HepG2 (cell line): Measurements from ENCODE around the gene LIPA. TPM values are rescaled to one million over a fixed set of nuclear protein-coding genes. Genes with fewer than 3 reads are reported as not detected.

Experiments used
- ATAC-seq: fragments of 200-7000 bp; cut with Tn5 transposase; 3 replicates; pipeline ENCODE4 v1.9.1; 2020; ENCODE audit warnings: mild to moderate bottlenecking, moderate library complexity
- BruUV-seq: library from RNA; stranded (reverse); fragments of 400-500 nt; replicated peaks from 2 replicates; lab custom pipeline; 2021; lab: Mats Ljungman, UMichigan
- CTCF ChIA-PET: fragments of 300-600 bp; formaldehyde crosslinking; extraction: SDS; loops from one replicate; lab custom pipeline; 2021; ENCODE audit warnings: low total read pairs, inconsistent platforms, low intra/inter-chr PET ratio; lab: Yijun Ruan, JAX
- POLR2A ChIA-PET: fragments of 350-600 bp; sonication (Branson Sonifier 250); formaldehyde crosslinking; loops from one replicate; lab custom pipeline; 2020; ENCODE audit warnings: antibody characterized with exemption, inconsistent platforms; lab: Yijun Ruan, JAX
- DNase-seq: peaks from one replicate; pipeline ENCODE4 v3.0.0-alpha.2; 2015; ENCODE audit warnings: low spot score
- FAIRE-seq: peaks from 3 replicates; lab custom pipeline; 2011; peaks lifted over from hg19 to GRCh38; lab: Jason Lieb, UNC
- H2AFZ ChIP-seq: one replicate; pipeline ENCODE4 v1.6.1; 2011; ENCODE audit warnings: low read length, inconsistent platforms
- H3K27ac ChIP-seq: fragments of 300-600 bp; 3 replicates; pipeline ENCODE4 v1.8.0; 2011; ENCODE audit warnings: mixed run types, mild to moderate bottlenecking, mixed read lengths, low read length, inconsistent platforms; ENCODE audit not compliant: insufficient read depth; ENCODE audit errors: extremely low read length
- H3K27me3 ChIP-seq, 2 experiments: fragments of 200-600 bp in 1 of 2; 2 replicates in 1 of 2; 3 replicates in 1 of 2; pipeline versions ENCODE4 v1.6.0 to v1.8.0; 2011; ENCODE audit warnings: low read length in 2 of 2, mild to moderate bottlenecking in 2 of 2, moderate library complexity in 2 of 2, inconsistent platforms in 1 of 2; ENCODE audit not compliant: insufficient read depth in 2 of 2, control insufficient read depth in 1 of 2
- H3K36me3 ChIP-seq, 2 experiments: fragments of 200-600 bp in 1 of 2; replicated peaks in 1 of 2; 2 replicates in 1 of 2; 3 replicates in 1 of 2; pipeline versions ENCODE4 v1.5.1 to v1.8.0; 2011; ENCODE audit warnings: low read length in 2 of 2, inconsistent platforms in 1 of 2; ENCODE audit not compliant: insufficient read depth in 2 of 2, control insufficient read depth in 1 of 2
- H3K4me1 ChIP-seq: 2 replicates; pipeline ENCODE4 v1.5.1; 2012; ENCODE audit warnings: low read length, inconsistent platforms; ENCODE audit not compliant: insufficient read depth
- H3K4me2 ChIP-seq: 2 replicates; pipeline ENCODE4 v1.6.0; 2011; ENCODE audit warnings: low read depth, low read length, inconsistent platforms
- H3K4me3 ChIP-seq, 3 experiments: fragments of 200-600 bp in 1 of 3; sonication (generic), shearing (Covaris generic) in 1 of 3; replicated peaks in 1 of 3; 2 replicates each; pipeline ENCODE4 v1.5.1; 2011 to 2016; ENCODE audit warnings: low read length in 3 of 3, inconsistent platforms in 2 of 3, low read depth in 2 of 3, mild to moderate bottlenecking in 2 of 3, control low read depth in 1 of 3, mixed read lengths in 1 of 3; ENCODE audit not compliant: insufficient read depth in 1 of 3
- H3K79me2 ChIP-seq: one replicate; pipeline ENCODE4 v1.6.1; 2011; ENCODE audit warnings: low read length, inconsistent platforms; ENCODE audit not compliant: insufficient read depth
- H3K9ac ChIP-seq: 2 replicates; pipeline ENCODE4 v1.6.0; 2011; ENCODE audit warnings: mild to moderate bottlenecking, low read depth, low read length, inconsistent platforms; ENCODE audit not compliant: insufficient read depth
- H3K9me3 ChIP-seq: 2 replicates; pipeline ENCODE4 v1.5.1; 2012; ENCODE audit warnings: mild to moderate bottlenecking, low read length
- H4K20me1 ChIP-seq: 2 replicates; pipeline ENCODE4 v1.6.0; 2011; ENCODE audit warnings: inconsistent platforms, mild to moderate bottlenecking, low read length, moderate library complexity; ENCODE audit not compliant: insufficient read depth
- ARID5B ChIP-seq: IDR thresholded peaks from 2 replicates; pipeline ENCODE4 v1.4.0; 2020; ENCODE audit warnings: mild to moderate bottlenecking, missing genetic modification reagents
- CEBPB ChIP-seq: IDR thresholded peaks from 2 replicates; pipeline ENCODE4 v1.6.1; 2011; ENCODE audit warnings: low read depth, low read length, improper control_type of control experiment, borderline replicate concordance
- CEBPG ChIP-seq: IDR thresholded peaks from 2 replicates; pipeline ENCODE4 v1.6.1; 2016
- ELF1 ChIP-seq: sonication (generic); formaldehyde crosslinking; IDR thresholded peaks from 2 replicates; pipeline ENCODE4 v1.4.0; 2020; ENCODE audit warnings: missing genetic modification reagents
- FOXP4 ChIP-seq: sonication (generic); formaldehyde crosslinking; IDR thresholded peaks from 2 replicates; pipeline ENCODE4 v1.4.0; 2020; ENCODE audit warnings: missing genetic modification reagents
- GATAD2A ChIP-seq: IDR thresholded peaks from 2 replicates; pipeline ENCODE4 v1.6.1; 2016
- HNF4A ChIP-seq: sonication (generic); formaldehyde crosslinking; IDR thresholded peaks from 2 replicates; pipeline ENCODE4 v1.4.0; 2020; ENCODE audit warnings: missing genetic modification reagents
- NKX3-1 ChIP-seq: sonication (generic); formaldehyde crosslinking; IDR thresholded peaks from 2 replicates; pipeline ENCODE4 v1.5.0; 2020; ENCODE audit warnings: missing genetic modification reagents
- NR2F1 ChIP-seq, 2 experiments: fragments of 450-650 bp in 1 of 2; formaldehyde crosslinking in 1 of 2; IDR thresholded peaks; 2 replicates each; pipeline versions ENCODE4 v1.5.0 to v1.6.1; 2016 to 2020; ENCODE audit warnings: mild to moderate bottlenecking in 1 of 2, missing compliant biosample characterization in 1 of 2, missing genetic modification reagents in 1 of 2, moderate library complexity in 1 of 2
- RARA ChIP-seq: IDR thresholded peaks from 2 replicates; pipeline ENCODE4 v1.6.1; 2016; ENCODE audit warnings: missing genetic modification reagents, missing compliant biosample characterization
- THRA ChIP-seq: sonication (generic); formaldehyde crosslinking; IDR thresholded peaks from 2 replicates; pipeline ENCODE4 v1.4.0; 2020; ENCODE audit warnings: missing genetic modification reagents, borderline replicate concordance
- ZMYM4 ChIP-seq: sonication (generic); formaldehyde crosslinking; IDR thresholded peaks from 2 replicates; pipeline ENCODE4 v1.8.1; 2023; ENCODE audit warnings: mild to moderate bottlenecking, missing genetic modification reagents
- ZNF232 ChIP-seq: sonication (generic); formaldehyde crosslinking; IDR thresholded peaks from 2 replicates; pipeline ENCODE4 v1.4.0; 2020; ENCODE audit warnings: missing genetic modification reagents, borderline replicate concordance
- ZNF446 ChIP-seq: sonication (generic); formaldehyde crosslinking; IDR thresholded peaks from 2 replicates; pipeline ENCODE4 v1.5.0; 2020; ENCODE audit warnings: mild to moderate bottlenecking, missing genetic modification reagents
- ZNF652 ChIP-seq: IDR thresholded peaks from 2 replicates; pipeline ENCODE4 v1.6.1; 2016; ENCODE audit warnings: low read depth, borderline replicate concordance
- WGBS: methylation state at CpG from one replicate; pipeline ENCODE4 v1.1.6; 2017; ENCODE audit warnings: low lambda C conversion rate; 5-methylcytosine and 5-hydroxymethylcytosine counted together
- in situ Hi-C: cut with HindIII; loops from 2 replicates; pipeline ENCODE4 v1.10.0; 2017; ENCODE audit warnings: low pct_unique_long_range_greater_than_20kb; ENCODE audit not compliant: extremely low pct_ligation_motif_present
- intact Hi-C: fragments of 100-400 bp; cut with micrococcal nuclease; formaldehyde crosslinking; loops from one replicate; pipeline ENCODE4 v1.10.0; 2022; ENCODE audit not compliant: unreplicated experiment
- polyA plus RNA-seq, 8 experiments: library from polyadenylated mRNA; depleted of rRNA in 3 of 8; stranded (reverse) in 7 of 8; unstranded in 1 of 8; fragments of >200 nt; fragmentation: Illumina TruSeq in 4 of 8; extraction: Trizol in 4 of 8; gene quantifications; 2 replicates each; pipeline versions ENCODE4 v1.2.1 to v1.2.3, GENCODE V29; 2011 to 2016; ENCODE audit warnings: low read depth in 4 of 8, missing spikeins in 1 of 8, mixed read lengths in 1 of 8; ENCODE audit not compliant: insufficient read depth in 1 of 8
- total RNA-seq, 5 experiments: library from RNA; depleted of rRNA; stranded (reverse); fragments of >200 nt; fragmentation: Illumina TruSeq; extraction: Trizol; gene quantifications; 2 replicates each; pipeline ENCODE4 v1.2.3, GENCODE V29; 2016; ENCODE audit warnings: low read depth in 1 of 5

Gene LIPA
- total and polyA plus RNA-seq, 2 of the 13 experiments (the other 11 are each of a cell fraction or from before 2014, with no cell fraction given), result 57.1 to 79.5 TPM

GRCh38 chr10:89241486-89242344 is 9.9 kb downstream of the LIPA start:
- intact Hi-C loops (no loop called here), in situ Hi-C loops (no loop called here)
- no peak overlapping the region for H3K9ac ChIP-seq
- BruUV-seq, result no TSS peak
- no peaks in the 10 kb centered on the region for H3K27me3 ChIP-seq
- no peak overlapping the region for H3K4me3 ChIP-seq
- ChIA-PET CTCF (no interaction called here), POLR2A (interaction anchor here (1.7 kb wide), 1 partner anchor 9 kb away, joined by 9 read pairs; the partner anchor contains the start of gene LIPA)
- H3K27ac ChIP-seq, result peak overlapping the region; percentile 44
- no peaks in the 10 kb centered on the region for H4K20me1 ChIP-seq
- H3K4me2 ChIP-seq, result peak overlapping the region; percentile 9; the same call in 1 of the 2 replicates
- ATAC-seq (peak; percentile 69), FAIRE-seq (no peak), DNase-seq (peak; percentile 3)
- TF ChIP-seq ELF1 (peak; percentile 15; the same call in 1 of the 2 replicates), ZNF232 (CRISPR knock-in tag) (no peak), NR2F1 (CRISPR knock-in tag; IDR thresholded peaks at IDR 0.05) (peak in 1 of 2 experiments; percentile 32; a peak in 1 of 4 replicates), CEBPG (CRISPR knock-in tag) (peak; percentile 73), CEBPB (peak; percentile 80), NKX3-1 (CRISPR knock-in tag) (no peak), RARA (CRISPR knock-in tag) (peak; percentile 78), ZMYM4 (CRISPR knock-in tag) (peak; percentile 14; the same call in 1 of the 2 replicates), FOXP4 (CRISPR knock-in tag) (no peak), ZNF446 (no peak), GATAD2A (0 out of 2 replicates have a peak, but pooled peaks have one; percentile 9), ZNF652 (peak; percentile 31; the same call in 1 of the 2 replicates), ARID5B (CRISPR knock-in tag) (0 out of 2 replicates have a peak, but pooled peaks have one; percentile 2), THRA (CRISPR knock-in tag) (peak; percentile 25; the same call in 1 of the 2 replicates), HNF4A (CRISPR knock-in tag) (peak; percentile 45)
- no peak overlapping the region for H2AFZ ChIP-seq
- peaks cover 0 to 12% of the 10 kb centered on the region in 2 experiments; a peak in 3 of 5 replicates for H3K36me3 ChIP-seq
- H3K79me2 ChIP-seq, result no peaks in the 10 kb centered on the region
- H3K4me1 ChIP-seq, result peaks cover 24% of the 10 kb centered on the region
- WGBS, result 68% methylated on average over 3 of the region's 3 CpGs
- no peaks in the 10 kb centered on the region for H3K9me3 ChIP-seq
